Activated T-helper 1 cell treated with anti-CD3 and anti-CD28 coated beads, Interleukin-12 subunit alpha, Interleukin-12 subunit beta, Interleukin-2, Interleukin-4 antibody, amounts not matched to agents 30 ng/mL and 10 ng/mL and 1 ng/mL, durations not matched to agents 14 hours and 24 hours and 36 hours (primary cell): ENCODE measurements around the gene CTNNA1. TPM values are rescaled to one million over a fixed set of nuclear protein-coding genes. Genes with fewer than 3 reads are reported as not detected.
"Not testable (repeated sequence)": the region's sequence is repeated elsewhere in the genome, so short reads cannot be mapped to it uniquely, and the experiment has no call there.

Experiments used
- DNase-seq: peaks from one replicate; pipeline ENCODE4 v3.0.0; 2021; ENCODE audit warnings: low spot score
- H3K27ac Mint-ChIP-seq: one replicate; pipeline ENCODE4 v1.8.0; 2021; ENCODE audit warnings: mild to moderate bottlenecking, mixed read lengths
- H3K27me3 Mint-ChIP-seq: one replicate; pipeline ENCODE4 v1.8.0; 2022; ENCODE audit warnings: mild to moderate bottlenecking, moderate library complexity, mixed read lengths; ENCODE audit not compliant: insufficient read depth
- H3K36me3 Mint-ChIP-seq: one replicate; pipeline ENCODE4 v1.8.0; 2021; ENCODE audit warnings: low read depth, mixed read lengths
- H3K4me1 Mint-ChIP-seq: one replicate; pipeline ENCODE4 v1.8.0; 2021; ENCODE audit warnings: low read depth, mixed read lengths
- H3K4me3 Mint-ChIP-seq: one replicate; pipeline ENCODE4 v1.8.0; 2021; ENCODE audit warnings: mild to moderate bottlenecking, moderate library complexity, mixed read lengths
- H3K9me3 Mint-ChIP-seq: one replicate; pipeline ENCODE4 v1.8.0; 2021; ENCODE audit warnings: mixed read lengths
- intact Hi-C: fragments of 100-400 bp; cut with micrococcal nuclease; formaldehyde crosslinking; loops from one replicate; pipeline ENCODE4 v1.15.1; 2024
- total RNA-seq: library from RNA; stranded (reverse); gene quantifications from 2 replicates; pipeline ENCODE4 v1.2.3, GENCODE V29; 2022

Gene CTNNA1
- total RNA-seq, 1 donor from 2014 or later: 58.0 TPM

DNA sequence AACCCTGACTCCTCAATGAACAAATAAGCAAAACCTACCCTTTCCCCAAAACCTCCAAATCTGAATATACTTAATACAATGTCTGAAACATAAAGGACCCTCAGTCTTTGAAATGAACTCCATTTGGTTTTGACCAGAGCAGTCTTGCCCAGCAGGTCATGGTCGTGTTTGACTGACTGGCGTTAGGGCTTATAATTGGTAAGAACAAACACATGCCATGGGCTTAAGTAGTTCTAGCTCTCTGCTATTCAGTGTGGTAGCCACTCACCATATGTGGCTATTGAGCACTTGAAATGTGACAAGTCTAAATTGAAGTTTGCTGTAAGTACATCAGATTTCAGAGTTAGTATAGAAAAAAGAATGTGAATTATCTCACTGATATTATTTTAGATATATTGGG lies 79.9 kb downstream of the CTNNA1 start:
- intact Hi-C loops: no loop called here
- no peak overlapping the region for H3K27ac Mint-ChIP-seq

DNA sequence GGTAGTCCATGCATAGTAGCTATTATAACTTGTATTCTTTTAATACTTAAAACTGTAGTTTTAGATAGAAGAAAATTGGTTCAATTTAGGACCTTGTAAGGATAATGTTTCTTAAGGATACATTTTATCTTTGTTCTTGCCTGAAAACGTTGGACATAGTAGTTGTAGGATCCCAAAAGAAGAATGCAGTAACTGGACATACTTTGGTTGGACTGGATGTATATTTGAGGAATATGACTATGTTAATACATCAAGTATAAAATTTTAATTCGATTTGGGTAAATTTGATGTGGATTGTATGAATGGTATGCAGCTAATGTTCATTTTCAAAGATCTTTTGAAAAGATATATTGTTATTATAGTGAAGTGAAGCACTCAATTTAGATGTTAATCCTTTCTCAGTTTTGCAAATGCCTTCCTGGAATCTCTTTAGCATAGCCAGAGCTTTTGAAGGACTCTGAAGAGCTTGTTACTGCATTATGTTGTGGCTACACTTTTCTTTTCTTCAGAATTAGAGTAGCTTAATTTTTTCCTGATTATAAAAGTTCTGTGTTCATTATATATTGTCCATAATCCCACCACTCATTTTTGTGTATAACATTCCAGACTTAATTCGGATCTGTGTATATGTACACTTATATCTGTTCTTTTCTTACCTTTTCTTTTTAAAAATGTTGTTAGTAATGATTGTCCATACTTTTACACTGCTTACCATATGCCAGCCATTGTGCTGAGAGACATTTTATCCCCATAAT lies 80.7 kb downstream of the CTNNA1 start:
- peaks cover 3% of the 10 kb centered on the region for H3K36me3 Mint-ChIP-seq
- no peak overlapping the region for H3K4me3 Mint-ChIP-seq
- peaks cover 11% of the 10 kb centered on the region for H3K4me1 Mint-ChIP-seq
- H3K9me3 Mint-ChIP-seq: no peaks in the 10 kb centered on the region
- H3K27ac Mint-ChIP-seq: no peak overlapping the region
- peaks cover 4% of the 10 kb centered on the region for H3K27me3 Mint-ChIP-seq
- intact Hi-C loops: no loop called here
- no peak for DNase-seq

More for the DNA sequence above, 79.9 kb downstream of the CTNNA1 start:
- H3K4me3 Mint-ChIP-seq: no peak overlapping the region
- peaks cover 7% of the 10 kb centered on the region for H3K36me3 Mint-ChIP-seq
- no peak for DNase-seq
- peaks cover 2% of the 10 kb centered on the region for H3K27me3 Mint-ChIP-seq
- H3K9me3 Mint-ChIP-seq: no peaks in the 10 kb centered on the region
- peaks cover 11% of the 10 kb centered on the region for H3K4me1 Mint-ChIP-seq

DNA sequence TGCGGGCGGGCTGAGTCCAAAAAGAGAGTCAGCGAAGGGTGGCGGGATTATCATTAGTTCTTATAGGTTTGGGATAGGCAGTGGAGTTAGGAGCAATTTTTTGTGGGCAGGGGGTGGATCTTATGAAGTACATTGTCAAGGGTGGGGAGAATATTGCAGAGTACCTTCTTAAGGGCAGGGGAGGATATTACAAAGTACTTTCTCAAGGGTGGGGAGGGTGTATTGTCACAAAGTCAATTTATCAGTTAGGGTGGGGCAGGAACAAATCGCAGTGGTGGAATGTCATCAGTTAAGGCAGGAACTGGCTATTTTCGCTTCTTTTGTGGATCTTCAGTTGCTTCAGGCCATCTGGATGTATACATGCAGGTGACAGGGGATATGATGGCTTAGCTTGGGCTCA lies 81.6 kb downstream of the CTNNA1 start:
- intact Hi-C loops, H3K4me3 Mint-ChIP-seq, DNase-seq, H3K9me3 Mint-ChIP-seq, H3K27me3 Mint-ChIP-seq, H3K36me3 Mint-ChIP-seq, H3K27ac Mint-ChIP-seq: not testable (repeated sequence)
- peaks cover 11% of the 10 kb centered on the region for H3K4me1 Mint-ChIP-seq

DNA sequence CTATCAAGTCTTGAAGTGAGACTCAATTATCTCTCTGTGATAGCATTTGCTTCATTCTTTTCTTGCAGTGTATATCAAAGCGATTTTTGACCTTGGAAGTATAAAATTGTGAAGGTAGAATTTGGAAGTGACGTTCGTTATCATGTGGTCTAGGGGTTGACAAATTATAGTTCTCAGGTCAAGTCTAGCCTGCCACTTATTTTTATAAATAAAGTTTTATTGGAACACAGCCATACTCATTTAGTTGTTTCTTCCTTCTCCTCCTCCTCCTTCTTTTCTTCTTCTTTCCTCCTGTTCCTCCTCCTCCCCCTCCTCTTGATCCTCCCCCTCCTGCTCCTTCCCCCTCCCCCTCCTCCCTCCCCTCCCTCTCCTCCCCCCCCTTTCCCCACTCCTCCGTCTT lies 83.9 kb downstream of the CTNNA1 start:
- peaks cover 4% of the 10 kb centered on the region for H3K27me3 Mint-ChIP-seq
- H3K4me1 Mint-ChIP-seq: peaks cover 1% of the 10 kb centered on the region
- H3K36me3 Mint-ChIP-seq: no peaks in the 10 kb centered on the region
- no peak overlapping the region for H3K4me3 Mint-ChIP-seq
- H3K27ac Mint-ChIP-seq: no peak overlapping the region
- H3K9me3 Mint-ChIP-seq: no peaks in the 10 kb centered on the region
- DNase-seq: no peak
- intact Hi-C loops: no loop called here

DNA sequence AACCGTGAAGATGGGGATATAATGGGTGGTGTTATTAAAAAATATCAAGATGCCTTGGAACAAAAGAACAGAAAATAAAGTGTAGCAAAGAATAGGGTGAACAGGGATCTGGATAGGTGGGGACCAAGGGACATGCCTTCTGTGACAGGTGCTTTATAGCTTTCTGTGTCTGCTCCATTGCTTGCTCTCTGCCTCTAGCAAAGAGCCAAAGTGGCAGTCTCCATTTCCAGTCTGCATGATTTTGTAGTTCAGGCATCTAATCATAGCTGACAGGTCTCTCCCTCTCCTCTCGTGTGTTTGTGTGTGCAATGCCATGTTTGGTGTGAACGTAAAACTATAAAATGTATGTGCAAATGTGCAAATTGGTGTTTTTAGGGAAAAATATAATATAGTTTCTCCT lies 86.9 kb downstream of the CTNNA1 start:
- H3K36me3 Mint-ChIP-seq: no peaks in the 10 kb centered on the region
- H3K4me3 Mint-ChIP-seq: no peak overlapping the region
- intact Hi-C loops: no loop called here
- H3K9me3 Mint-ChIP-seq: no peaks in the 10 kb centered on the region
- H3K4me1 Mint-ChIP-seq: no peaks in the 10 kb centered on the region
- no peak overlapping the region for H3K27ac Mint-ChIP-seq
- no peak for DNase-seq
- peaks cover 4% of the 10 kb centered on the region for H3K27me3 Mint-ChIP-seq

DNA sequence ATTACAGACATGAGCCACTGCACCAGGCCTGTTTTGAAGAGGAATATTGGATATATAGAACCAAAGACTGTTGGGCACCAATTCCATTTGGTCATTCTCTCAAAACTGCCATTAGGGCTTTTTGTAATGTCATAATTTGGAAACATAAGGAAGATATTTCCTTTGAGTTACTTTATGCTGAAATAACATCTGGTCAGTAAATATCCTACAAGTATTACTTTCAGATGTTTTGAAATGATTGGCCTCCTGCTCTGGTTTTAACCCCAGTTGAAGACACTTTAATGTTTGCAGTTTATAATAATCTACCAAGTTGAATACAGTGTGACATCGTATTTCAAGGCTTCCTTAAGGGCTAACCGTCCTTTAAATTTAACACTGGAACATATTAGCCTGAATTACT lies 88.3 kb downstream of the CTNNA1 start:
- intact Hi-C loops: no loop called here
- no peak for DNase-seq
- Mint-ChIP-seq H3K36me3 (no peaks in the 10 kb centered on the region), H3K4me1 (no peaks in the 10 kb centered on the region), H3K27me3 (peaks cover 2% of the 10 kb centered on the region), H3K4me3 (no peak overlapping the region), H3K9me3 (no peaks in the 10 kb centered on the region), H3K27ac (no peak overlapping the region)

DNA sequence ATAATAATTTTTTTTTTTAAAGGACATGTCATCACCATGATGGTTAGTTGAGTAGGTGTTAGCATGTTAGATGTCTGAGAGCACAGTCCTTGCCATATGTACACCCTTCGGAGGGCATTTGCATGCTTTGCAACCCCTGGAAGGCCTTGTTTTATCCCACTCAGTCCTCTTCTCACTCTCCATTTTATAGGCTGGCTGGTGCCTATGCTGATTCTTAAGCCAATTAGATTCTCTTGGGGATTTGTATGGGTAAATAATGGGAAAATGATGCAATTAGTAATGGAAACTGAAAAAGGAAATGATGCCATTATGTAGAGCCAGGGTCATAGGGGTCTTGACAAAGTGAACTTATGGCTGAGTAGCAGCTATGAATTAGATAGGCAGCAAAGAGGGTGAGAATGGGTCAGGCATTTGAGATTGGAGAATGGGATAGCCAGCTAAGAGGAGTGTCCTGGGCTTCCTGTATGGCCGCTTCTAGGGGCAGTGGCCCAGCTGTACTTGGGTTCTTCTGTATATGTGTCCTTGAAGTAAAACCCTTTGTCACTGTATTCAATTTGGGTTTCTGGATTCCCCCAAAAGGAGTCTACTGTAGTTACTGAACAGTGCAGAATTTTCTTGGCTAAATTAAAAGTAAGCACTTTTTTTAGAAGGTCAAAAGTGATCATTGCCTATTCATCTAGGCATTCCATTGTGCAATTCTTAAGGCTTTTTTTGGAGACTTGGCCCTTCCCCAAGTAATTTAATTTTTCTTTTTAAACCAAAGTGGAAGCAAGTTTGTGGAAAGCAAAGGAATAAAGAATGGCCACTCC lies 90.3 kb downstream of the CTNNA1 start:
- peaks cover 2% of the 10 kb centered on the region for H3K27me3 Mint-ChIP-seq
- H3K9me3 Mint-ChIP-seq: no peaks in the 10 kb centered on the region
- intact Hi-C loops: no loop called here
- no peak overlapping the region for H3K27ac Mint-ChIP-seq
- peaks cover 4% of the 10 kb centered on the region for H3K4me1 Mint-ChIP-seq
- H3K4me3 Mint-ChIP-seq: no peak overlapping the region
- no peak for DNase-seq
- no peaks in the 10 kb centered on the region for H3K36me3 Mint-ChIP-seq

DNA sequence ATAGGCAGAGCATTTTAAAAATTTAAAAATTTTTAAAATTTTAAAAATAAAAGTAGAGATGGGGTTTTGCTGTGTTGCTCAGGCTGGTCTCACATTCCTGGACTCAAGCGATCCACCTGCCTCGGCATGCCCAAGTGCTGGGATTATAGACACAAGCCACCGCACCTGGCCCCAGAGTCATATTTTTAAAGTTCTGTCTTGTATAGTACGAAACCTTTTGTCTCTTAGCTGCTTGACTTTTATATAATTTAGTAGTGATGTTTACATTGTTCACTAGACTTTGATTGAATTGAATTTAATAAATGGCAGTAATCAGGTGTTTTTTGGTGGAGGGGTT lies 90.9 kb downstream of the CTNNA1 start:
- DNase-seq: no peak
- no peaks in the 10 kb centered on the region for H3K27me3 Mint-ChIP-seq
- intact Hi-C loops: no loop called here
- no peak overlapping the region for H3K4me3 Mint-ChIP-seq
- no peaks in the 10 kb centered on the region for H3K36me3 Mint-ChIP-seq
- H3K9me3 Mint-ChIP-seq: no peaks in the 10 kb centered on the region
- H3K27ac Mint-ChIP-seq: no peak overlapping the region
- peaks cover 4% of the 10 kb centered on the region for H3K4me1 Mint-ChIP-seq

DNA sequence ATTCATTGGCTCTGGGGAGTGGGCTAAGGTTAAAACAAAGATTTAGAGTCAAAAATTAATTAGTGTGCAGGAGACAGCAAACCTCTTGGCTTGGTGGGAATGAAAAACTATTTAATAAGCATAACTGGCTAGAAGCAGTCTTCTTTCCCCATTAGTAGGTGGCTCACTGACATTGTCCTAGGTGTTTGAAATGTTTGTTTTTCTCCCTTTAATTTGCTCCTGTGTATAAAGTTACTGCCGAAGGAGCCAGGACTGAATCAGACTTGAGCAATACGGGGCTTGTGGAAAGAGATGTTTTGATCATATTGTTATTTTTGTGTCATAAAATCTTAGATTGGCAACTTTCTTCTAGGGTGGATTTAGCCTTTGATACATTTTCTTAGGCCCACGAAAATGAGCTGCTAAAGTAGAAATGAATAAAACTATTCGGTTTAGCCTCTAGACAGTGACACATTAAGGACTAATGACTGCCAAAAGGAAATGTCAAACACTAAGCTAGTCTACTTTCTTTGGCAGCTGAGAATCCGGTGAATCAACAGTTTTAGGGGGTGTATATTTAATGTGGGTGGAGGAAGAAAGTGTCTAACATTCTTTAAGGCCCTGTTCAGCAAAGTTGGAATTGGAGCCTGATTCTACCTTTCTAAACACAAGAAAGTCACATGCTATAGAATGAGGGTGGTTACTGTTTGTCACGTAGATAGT lies 91.7 kb downstream of the CTNNA1 start:
- intact Hi-C loops: no loop called here
- no peak overlapping the region for H3K4me3 Mint-ChIP-seq
- no peaks in the 10 kb centered on the region for H3K36me3 Mint-ChIP-seq
- H3K27ac Mint-ChIP-seq: no peak overlapping the region
- no peaks in the 10 kb centered on the region for H3K27me3 Mint-ChIP-seq
- peaks cover 4% of the 10 kb centered on the region for H3K4me1 Mint-ChIP-seq
- DNase-seq: no peak
- H3K9me3 Mint-ChIP-seq: no peaks in the 10 kb centered on the region

DNA sequence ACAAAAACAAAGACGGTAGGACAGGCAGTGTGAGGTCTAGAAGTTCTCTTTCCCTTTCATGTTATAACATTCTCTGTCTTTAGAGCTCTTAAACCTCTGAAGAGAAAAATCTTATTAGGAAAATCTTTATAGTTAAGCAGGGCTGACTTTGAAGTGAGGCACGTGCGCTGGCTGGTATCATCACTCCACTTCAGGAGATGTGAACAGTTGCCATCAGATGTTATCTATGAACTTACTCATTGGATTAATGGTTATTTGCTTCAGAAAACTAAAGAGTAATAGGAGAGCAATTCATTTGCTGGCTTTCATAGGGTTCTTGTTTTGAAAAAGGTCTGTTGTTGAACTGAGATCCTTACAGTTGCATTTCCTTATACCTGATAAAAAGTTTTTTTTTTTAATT lies 96.2 kb downstream of the CTNNA1 start:
- no peak overlapping the region for H3K27ac Mint-ChIP-seq
- peaks cover 20% of the 10 kb centered on the region for H3K4me1 Mint-ChIP-seq
- DNase-seq: no peak
- H3K27me3 Mint-ChIP-seq: no peaks in the 10 kb centered on the region
- H3K36me3 Mint-ChIP-seq: peaks cover 2% of the 10 kb centered on the region
- H3K9me3 Mint-ChIP-seq: no peaks in the 10 kb centered on the region
- intact Hi-C loops: no loop called here
- H3K4me3 Mint-ChIP-seq: no peak overlapping the region

DNA sequence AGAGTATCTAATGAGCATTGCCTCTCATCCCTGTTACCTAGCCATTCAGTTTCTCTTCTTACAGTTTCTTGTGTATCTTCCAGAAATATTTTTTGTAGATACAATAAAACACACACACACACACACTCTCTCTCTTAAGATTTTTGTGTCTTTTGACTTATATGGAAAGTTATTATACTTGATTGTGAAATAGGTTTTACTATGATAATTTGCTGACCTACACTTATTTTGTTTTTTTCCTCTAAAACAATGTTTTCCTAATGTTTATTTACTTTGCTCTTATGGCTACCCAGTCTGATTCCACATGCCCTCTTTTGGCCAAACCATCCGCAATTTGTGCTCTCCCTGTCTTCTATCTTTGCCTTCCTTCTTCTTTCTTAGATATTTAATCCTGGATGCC lies 96.7 kb downstream of the CTNNA1 start:
- Mint-ChIP-seq H3K9me3 (no peaks in the 10 kb centered on the region), H3K36me3 (peaks cover 2% of the 10 kb centered on the region), H3K4me1 (peaks cover 20% of the 10 kb centered on the region), H3K27ac (no peak overlapping the region), H3K27me3 (no peaks in the 10 kb centered on the region), H3K4me3 (no peak overlapping the region)
- intact Hi-C loops: no loop called here
- no peak for DNase-seq

DNA sequence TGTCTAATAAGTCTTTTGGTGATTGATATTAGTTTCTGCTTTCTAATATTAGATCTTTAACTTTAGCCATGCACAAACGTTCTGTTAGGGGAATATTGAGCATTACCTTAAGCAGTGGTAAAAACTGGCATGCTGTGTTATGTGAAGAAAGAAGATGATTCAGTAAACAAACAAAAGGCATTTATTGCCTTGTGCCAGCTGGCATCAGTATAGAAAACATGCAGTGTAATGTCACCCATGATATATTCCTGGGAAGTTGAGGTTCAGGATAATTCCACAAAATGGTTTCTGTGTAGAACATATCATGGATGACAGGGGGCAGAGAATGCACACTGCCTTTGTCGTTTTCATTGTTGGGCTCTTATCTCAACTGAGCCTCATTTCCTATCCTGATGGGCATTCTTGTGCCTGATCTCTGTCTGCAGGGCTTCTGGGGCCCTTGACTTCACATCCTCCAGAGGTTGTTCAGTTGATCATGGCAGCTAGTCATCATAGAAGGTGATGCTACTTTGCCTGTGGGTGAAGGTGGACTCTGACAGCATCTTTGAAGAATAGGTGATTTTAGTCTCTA lies 97.7 kb downstream of the CTNNA1 start:
- intact Hi-C loops: no loop called here
- no peak for DNase-seq
- peaks cover 20% of the 10 kb centered on the region for H3K4me1 Mint-ChIP-seq
- H3K4me3 Mint-ChIP-seq: no peak overlapping the region
- peaks cover 2% of the 10 kb centered on the region for H3K36me3 Mint-ChIP-seq
- no peak overlapping the region for H3K27ac Mint-ChIP-seq
- peaks cover 2% of the 10 kb centered on the region for H3K27me3 Mint-ChIP-seq
- H3K9me3 Mint-ChIP-seq: no peaks in the 10 kb centered on the region

DNA sequence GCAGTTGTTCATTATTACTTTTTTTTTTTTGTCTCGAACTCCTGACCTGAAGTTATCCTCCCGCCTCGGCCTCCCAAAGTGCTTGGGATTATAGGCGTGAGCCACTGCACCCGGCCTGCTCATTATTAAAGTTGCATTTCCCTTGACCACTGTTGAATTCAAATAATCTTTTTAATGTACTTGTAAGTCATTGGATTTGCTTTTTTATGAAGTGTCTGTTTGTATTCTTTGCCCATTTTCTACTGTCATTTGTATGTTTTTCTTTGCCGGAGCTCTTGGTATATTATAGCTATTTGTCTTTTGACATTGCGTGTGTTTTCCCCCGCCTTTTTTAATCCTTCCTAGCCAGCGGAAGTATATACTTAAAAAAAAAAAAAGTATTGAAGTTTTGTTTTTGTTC lies 99.9 kb downstream of the CTNNA1 start:
- no peak for DNase-seq
- H3K27me3 Mint-ChIP-seq: peaks cover 2% of the 10 kb centered on the region
- peaks cover 2% of the 10 kb centered on the region for H3K36me3 Mint-ChIP-seq
- peaks cover 20% of the 10 kb centered on the region for H3K4me1 Mint-ChIP-seq
- no peak overlapping the region for H3K4me3 Mint-ChIP-seq
- H3K9me3 Mint-ChIP-seq: no peaks in the 10 kb centered on the region
- no peak overlapping the region for H3K27ac Mint-ChIP-seq
- intact Hi-C loops: no loop called here
